HepG2 (cell line): Measurements from ENCODE around the gene RPL35. TPM values are rescaled to one million over a fixed set of nuclear protein-coding genes. Genes with fewer than 3 reads are reported as not detected.

ENCODE experiments used
- HIC2 ChIP-seq: sonication (generic); formaldehyde crosslinking; IDR thresholded peaks from 2 replicates; pipeline ENCODE4 v1.9.0; 2022; ENCODE audit warnings: low read depth, missing genetic modification reagents
- HOXD1 ChIP-seq: sonication (generic); formaldehyde crosslinking; IDR thresholded peaks from 2 replicates; pipeline ENCODE4 v1.5.0; 2020; ENCODE audit warnings: missing genetic modification reagents
- KAT2B ChIP-seq: fragments of 150-350 bp; IDR thresholded peaks from 2 replicates; pipeline ENCODE4 v1.6.1; 2014; ENCODE audit warnings: low read depth, low read length, borderline replicate concordance
- KLF6 ChIP-seq: IDR thresholded peaks from 2 replicates; pipeline ENCODE4 v1.8.0; 2016; ENCODE audit warnings: missing biosample characterization, missing genetic modification reagents
- RERE ChIP-seq: IDR thresholded peaks from 2 replicates; pipeline ENCODE4 v1.6.1; 2016; ENCODE audit warnings: low read depth, missing genetic modification reagents, missing compliant biosample characterization
- RXRA ChIP-seq: sonication (generic); formaldehyde crosslinking; IDR thresholded peaks from 2 replicates; pipeline ENCODE4 v1.5.1; 2020; ENCODE audit warnings: missing genetic modification reagents
- ZNF180 ChIP-seq: sonication (generic); formaldehyde crosslinking; IDR thresholded peaks from 2 replicates; pipeline ENCODE4 v1.4.0; 2020; ENCODE audit warnings: low read depth, missing genetic modification reagents, borderline replicate concordance
- ZNF282 ChIP-seq: fragments of 450-650 bp; IDR thresholded peaks from 2 replicates; pipeline ENCODE4 v1.6.1; 2018; ENCODE audit not compliant: partially characterized antibody
- ZNF530 ChIP-seq: sonication (generic); formaldehyde crosslinking; IDR thresholded peaks from 2 replicates; pipeline ENCODE4 v1.5.0; 2020; ENCODE audit warnings: low read depth, mild to moderate bottlenecking, missing genetic modification reagents
- ZNF564 ChIP-seq: sonication (generic); formaldehyde crosslinking; IDR thresholded peaks from 2 replicates; pipeline ENCODE4 v1.8.1; 2023; ENCODE audit warnings: mild to moderate bottlenecking, missing genetic modification reagents
- ZNF747 ChIP-seq: sonication (generic); formaldehyde crosslinking; IDR thresholded peaks from 2 replicates; pipeline ENCODE4 v1.8.1; 2023; ENCODE audit warnings: missing genetic modification reagents, mild to moderate bottlenecking, borderline replicate concordance
- ZNF766 ChIP-seq: sonication (generic); formaldehyde crosslinking; IDR thresholded peaks from 2 replicates; pipeline ENCODE4 v1.5.0; 2020; ENCODE audit warnings: missing genetic modification reagents, borderline replicate concordance
- ZNF777 ChIP-seq: sonication (generic); formaldehyde crosslinking; IDR thresholded peaks from 2 replicates; pipeline ENCODE4 v1.4.0; 2020; ENCODE audit warnings: missing genetic modification reagents
- polyA plus RNA-seq, 8 experiments: library from polyadenylated mRNA; depleted of rRNA in 3 of 8; stranded (reverse) in 7 of 8; unstranded in 1 of 8; fragments of >200 nt; fragmentation: Illumina TruSeq in 4 of 8; extraction: Trizol in 4 of 8; gene quantifications; 2 replicates each; pipeline versions ENCODE4 v1.2.1 to v1.2.3, GENCODE V29; 2011 to 2016; ENCODE audit warnings: low read depth in 4 of 8, missing spikeins in 1 of 8, mixed read lengths in 1 of 8; ENCODE audit not compliant: insufficient read depth in 1 of 8
- total RNA-seq, 5 experiments: library from RNA; depleted of rRNA; stranded (reverse); fragments of >200 nt; fragmentation: Illumina TruSeq; extraction: Trizol; gene quantifications; 2 replicates each; pipeline ENCODE4 v1.2.3, GENCODE V29; 2016; ENCODE audit warnings: low read depth in 1 of 5
- TF ChIP-seq, protein P1 (sequence below): sonication (generic); formaldehyde crosslinking; IDR thresholded peaks from 2 replicates; pipeline ENCODE4 v1.4.0; 2020; ENCODE audit warnings: missing genetic modification reagents
- TF ChIP-seq, protein P2 (sequence below): sonication (generic); formaldehyde crosslinking; IDR thresholded peaks from 2 replicates; pipeline ENCODE4 v1.4.0; 2020; ENCODE audit warnings: missing genetic modification reagents

The RPL35 gene
- total and polyA plus RNA-seq, 2 of the 13 experiments (the other 11 are each of a cell fraction or from before 2014, with no cell fraction given), result 2,153 to 2,935 TPM

GRCh38 chr9:124861342-124862229 lies at the start of gene RPL35, which contains the start of gene ARPC5L (continued):
- TF ChIP-seq RERE (CRISPR knock-in tag), result no peak
- TF ChIP-seq, protein P1, sequence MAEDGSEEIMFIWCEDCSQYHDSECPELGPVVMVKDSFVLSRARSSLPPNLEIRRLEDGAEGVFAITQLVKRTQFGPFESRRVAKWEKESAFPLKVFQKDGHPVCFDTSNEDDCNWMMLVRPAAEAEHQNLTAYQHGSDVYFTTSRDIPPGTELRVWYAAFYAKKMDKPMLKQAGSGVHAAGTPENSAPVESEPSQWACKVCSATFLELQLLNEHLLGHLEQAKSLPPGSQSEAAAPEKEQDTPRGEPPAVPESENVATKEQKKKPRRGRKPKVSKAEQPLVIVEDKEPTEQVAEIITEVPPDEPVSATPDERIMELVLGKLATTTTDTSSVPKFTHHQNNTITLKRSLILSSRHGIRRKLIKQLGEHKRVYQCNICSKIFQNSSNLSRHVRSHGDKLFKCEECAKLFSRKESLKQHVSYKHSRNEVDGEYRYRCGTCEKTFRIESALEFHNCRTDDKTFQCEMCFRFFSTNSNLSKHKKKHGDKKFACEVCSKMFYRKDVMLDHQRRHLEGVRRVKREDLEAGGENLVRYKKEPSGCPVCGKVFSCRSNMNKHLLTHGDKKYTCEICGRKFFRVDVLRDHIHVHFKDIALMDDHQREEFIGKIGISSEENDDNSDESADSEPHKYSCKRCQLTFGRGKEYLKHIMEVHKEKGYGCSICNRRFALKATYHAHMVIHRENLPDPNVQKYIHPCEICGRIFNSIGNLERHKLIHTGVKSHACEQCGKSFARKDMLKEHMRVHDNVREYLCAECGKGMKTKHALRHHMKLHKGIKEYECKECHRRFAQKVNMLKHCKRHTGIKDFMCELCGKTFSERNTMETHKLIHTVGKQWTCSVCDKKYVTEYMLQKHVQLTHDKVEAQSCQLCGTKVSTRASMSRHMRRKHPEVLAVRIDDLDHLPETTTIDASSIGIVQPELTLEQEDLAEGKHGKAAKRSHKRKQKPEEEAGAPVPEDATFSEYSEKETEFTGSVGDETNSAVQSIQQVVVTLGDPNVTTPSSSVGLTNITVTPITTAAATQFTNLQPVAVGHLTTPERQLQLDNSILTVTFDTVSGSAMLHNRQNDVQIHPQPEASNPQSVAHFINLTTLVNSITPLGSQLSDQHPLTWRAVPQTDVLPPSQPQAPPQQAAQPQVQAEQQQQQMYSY (CRISPR knock-in tag), result peak; percentile 37; the same call in 1 of the 2 replicates
- no peak for TF ChIP-seq KAT2B
- TF ChIP-seq ZNF530 (CRISPR knock-in tag), result no peak
- no peak for TF ChIP-seq ZNF282
- peak; percentile 69; the same call in 1 of the 2 replicates for TF ChIP-seq KLF6 (CRISPR knock-in tag)
- peak; percentile 50 for TF ChIP-seq RXRA (CRISPR knock-in tag)
- peak; percentile 58; the same call in 1 of the 2 replicates for TF ChIP-seq HIC2 (CRISPR knock-in tag)
- TF ChIP-seq ZNF180 (CRISPR knock-in tag), result peak; percentile 53; the same call in 1 of the 2 replicates
- TF ChIP-seq HOXD1 (CRISPR knock-in tag), result 0 out of 2 replicates have a peak, but pooled peaks have one; percentile 11
- TF ChIP-seq ZNF564 (CRISPR knock-in tag), result peak; percentile 74; the same call in 1 of the 2 replicates
- TF ChIP-seq ZNF777 (CRISPR knock-in tag), result peak; percentile 73; the same call in 1 of the 2 replicates
- TF ChIP-seq ZNF747 (CRISPR knock-in tag), result peak; percentile 64; the same call in 1 of the 2 replicates
- TF ChIP-seq ZNF766 (CRISPR knock-in tag), result 0 out of 2 replicates have a peak, but pooled peaks have one; percentile 25
- TF ChIP-seq, protein P2, sequence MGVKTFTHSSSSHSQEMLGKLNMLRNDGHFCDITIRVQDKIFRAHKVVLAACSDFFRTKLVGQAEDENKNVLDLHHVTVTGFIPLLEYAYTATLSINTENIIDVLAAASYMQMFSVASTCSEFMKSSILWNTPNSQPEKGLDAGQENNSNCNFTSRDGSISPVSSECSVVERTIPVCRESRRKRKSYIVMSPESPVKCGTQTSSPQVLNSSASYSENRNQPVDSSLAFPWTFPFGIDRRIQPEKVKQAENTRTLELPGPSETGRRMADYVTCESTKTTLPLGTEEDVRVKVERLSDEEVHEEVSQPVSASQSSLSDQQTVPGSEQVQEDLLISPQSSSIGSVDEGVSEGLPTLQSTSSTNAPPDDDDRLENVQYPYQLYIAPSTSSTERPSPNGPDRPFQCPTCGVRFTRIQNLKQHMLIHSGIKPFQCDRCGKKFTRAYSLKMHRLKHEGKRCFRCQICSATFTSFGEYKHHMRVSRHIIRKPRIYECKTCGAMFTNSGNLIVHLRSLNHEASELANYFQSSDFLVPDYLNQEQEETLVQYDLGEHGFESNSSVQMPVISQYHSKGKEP (CRISPR knock-in tag), result no peak
